B cell (primary cell): ENCODE data around the gene MICA. TPM values are rescaled to one million over a fixed set of nuclear protein-coding genes. Genes with fewer than 3 reads are reported as not detected.

Source experiments
- ATAC-seq: fragments of 200-7000 bp; cut with Tn5 transposase; one replicate; pipeline ENCODE4 v1.10.0; 2021; ENCODE audit warnings: low read depth, mild to moderate bottlenecking, moderate number of reproducible peaks, moderate library complexity
- CTCF ChIA-PET: fragments of 350-600 bp; sonication (Branson Sonifier 250); formaldehyde crosslinking; loops from one replicate; lab custom pipeline; 2021; ENCODE audit warnings: antibody characterized with exemption, inconsistent platforms; lab: Charles Lee
- POLR2A ChIA-PET: fragments of 350-600 bp; sonication (Branson Sonifier 250); formaldehyde crosslinking; loops from one replicate; lab custom pipeline; 2021; ENCODE audit warnings: antibody characterized with exemption; lab: Charles Lee
- DNase-seq: peaks from one replicate; pipeline ENCODE4 v3.0.0; 2013
- H2AFZ ChIP-seq: 2 replicates; pipeline ENCODE4 v1.6.1; 2012; ENCODE audit warnings: mild to moderate bottlenecking, low read depth, low read length; ENCODE audit not compliant: insufficient read depth, poor library complexity, severe bottlenecking
- H3K27ac ChIP-seq, 2 donors: 1 replicate in 1 of 2; 2 replicates in 1 of 2; pipeline ENCODE4 v1.5.1; 2012 to 2013; ENCODE audit warnings: low read length in 2 of 2, mild to moderate bottlenecking in 2 of 2, moderate library complexity in 1 of 2
- H3K27me3 ChIP-seq, 4 experiments: fragments of 200-600 bp in 1 of 4; sonication (generic) in 1 of 4; replicated peaks in 1 of 4; 1 replicate in 2 of 4; 2 replicates in 2 of 4; pipeline versions ENCODE4 v1.6.1 to v1.7.0; 2013 to 2016; ENCODE audit warnings: low read length in 3 of 4, mild to moderate bottlenecking in 2 of 4, mixed read lengths in 1 of 4, moderate library complexity in 1 of 4; ENCODE audit not compliant: insufficient read depth in 4 of 4, control insufficient read depth in 3 of 4; ENCODE audit errors: control extremely low read depth in 1 of 4
- H3K36me3 ChIP-seq, 2 experiments: replicated peaks in 1 of 2; 1 replicate in 1 of 2; 2 replicates in 1 of 2; pipeline versions ENCODE4 v1.6.1 to v1.7.1; 2013; ENCODE audit warnings: low read length in 1 of 2; ENCODE audit not compliant: insufficient read depth in 2 of 2, control insufficient read depth in 1 of 2; ENCODE audit errors: control extremely low read depth in 1 of 2, extremely low read depth in 1 of 2
- H3K4me1 ChIP-seq, 2 donors: fragments of 200-600 bp in 1 of 2; sonication (generic) in 1 of 2; 1 replicate in 1 of 2; 2 replicates in 1 of 2; pipeline versions ENCODE4 v1.5.1 to v1.6.1; 2013 to 2017; ENCODE audit warnings: low read length in 2 of 2; ENCODE audit not compliant: control insufficient read depth in 2 of 2, insufficient read depth in 2 of 2
- H3K4me2 ChIP-seq: replicated peaks from 2 replicates; pipeline ENCODE3; 2012; ENCODE audit warnings: mild to moderate bottlenecking, low read depth, low read length; ENCODE audit not compliant: poor library complexity, severe bottlenecking
- H3K4me3 ChIP-seq, 5 experiments: fragments of 200-600 bp in 1 of 5; sonication (generic) in 1 of 5; 1 replicate in 3 of 5; 2 replicates in 2 of 5; pipeline versions ENCODE4 v1.5.1 to v1.7.0; 2011 to 2016; ENCODE audit warnings: low read length in 4 of 5, mild to moderate bottlenecking in 4 of 5, low read depth in 2 of 5, control low read depth in 1 of 5, moderate library complexity in 1 of 5; ENCODE audit not compliant: insufficient read depth in 1 of 5; ENCODE audit errors: control extremely low read depth in 1 of 5, extremely low read depth in 1 of 5
- H3K79me2 ChIP-seq: fragments of 200-600 bp; sonication (generic); one replicate; pipeline ENCODE4 v1.6.0; 2016; ENCODE audit warnings: low read length; ENCODE audit not compliant: control insufficient read depth, insufficient read depth
- H3K9ac ChIP-seq: fragments of 200-600 bp; sonication (generic); 2 replicates; pipeline ENCODE4 v1.6.1; 2017; ENCODE audit warnings: mild to moderate bottlenecking, low read length, moderate library complexity
- H3K9me3 ChIP-seq, 3 donors: one replicate each; pipeline versions ENCODE4 v1.6.1 to v1.7.1; 2013; ENCODE audit warnings: low read length in 2 of 3; ENCODE audit not compliant: control insufficient read depth in 2 of 3, insufficient read depth in 1 of 3; ENCODE audit errors: control extremely low read depth in 1 of 3
- H4K20me1 ChIP-seq: 2 replicates; pipeline ENCODE4 v1.6.0; 2012; ENCODE audit warnings: mild to moderate bottlenecking, low read length; ENCODE audit not compliant: insufficient read depth, control insufficient read depth, poor library complexity, severe bottlenecking
- H3K27ac Mint-ChIP-seq: one replicate; pipeline ENCODE4 v1.8.0; 2021; ENCODE audit warnings: mixed read lengths
- H3K27me3 Mint-ChIP-seq: one replicate; pipeline ENCODE4 v1.8.0; 2021; ENCODE audit warnings: mixed read lengths
- H3K4me1 Mint-ChIP-seq: one replicate; pipeline ENCODE4 v1.8.0; 2021; ENCODE audit warnings: mixed read lengths
- H3K4me3 Mint-ChIP-seq: one replicate; pipeline ENCODE4 v1.8.0; 2021; ENCODE audit warnings: mixed read lengths
- H3K9me3 Mint-ChIP-seq: one replicate; pipeline ENCODE4 v1.8.0; 2022; ENCODE audit warnings: mixed read lengths; ENCODE audit not compliant: insufficient read depth
- EZH2 ChIP-seq: IDR thresholded peaks from 2 replicates; pipeline ENCODE4 v1.6.1; 2012; ENCODE audit warnings: borderline replicate concordance, low read depth, mild to moderate bottlenecking, moderate library complexity, low read length; ENCODE audit not compliant: insufficient read depth, poor library complexity, severe bottlenecking
- WGBS: methylation state at CpG from one replicate; pipeline ENCODE4 v1.1.5; 2013; ENCODE audit warnings: missing lambda C conversion rate; ENCODE audit not compliant: insufficient coverage; 5-methylcytosine and 5-hydroxymethylcytosine counted together
- intact Hi-C: fragments of 100-400 bp; cut with micrococcal nuclease; formaldehyde crosslinking; loops from one replicate; pipeline ENCODE4 v1.10.0; 2022
- polyA plus RNA-seq: library from polyadenylated mRNA; depleted of rRNA; stranded (reverse); fragments of >200 nt; gene quantifications from 2 replicates; pipeline ENCODE4 v1.2.3, GENCODE V29; 2012
- total RNA-seq, 2 donors: library from RNA; stranded (reverse); fragments of 120-200 nt in 1 of 2; gene quantifications; 1 replicate in 1 of 2; 2 replicates in 1 of 2; pipeline versions ENCODE4 v1.2.3 to v1.2.4, GENCODE V29; 2013 to 2022
- TF ChIP-seq, protein P1 (sequence below): fragments of 200-600 bp; IDR thresholded peaks from one replicate; pipeline ENCODE4 v1.8.0; 2022; ENCODE audit warnings: antibody characterized with exemption, mild to moderate bottlenecking

MICA gene
- total and polyA plus RNA-seq, 2 donors (not counting 1 experiment from before 2014, with no cell fraction given): 13.9 to 28.5 TPM

DNA sequence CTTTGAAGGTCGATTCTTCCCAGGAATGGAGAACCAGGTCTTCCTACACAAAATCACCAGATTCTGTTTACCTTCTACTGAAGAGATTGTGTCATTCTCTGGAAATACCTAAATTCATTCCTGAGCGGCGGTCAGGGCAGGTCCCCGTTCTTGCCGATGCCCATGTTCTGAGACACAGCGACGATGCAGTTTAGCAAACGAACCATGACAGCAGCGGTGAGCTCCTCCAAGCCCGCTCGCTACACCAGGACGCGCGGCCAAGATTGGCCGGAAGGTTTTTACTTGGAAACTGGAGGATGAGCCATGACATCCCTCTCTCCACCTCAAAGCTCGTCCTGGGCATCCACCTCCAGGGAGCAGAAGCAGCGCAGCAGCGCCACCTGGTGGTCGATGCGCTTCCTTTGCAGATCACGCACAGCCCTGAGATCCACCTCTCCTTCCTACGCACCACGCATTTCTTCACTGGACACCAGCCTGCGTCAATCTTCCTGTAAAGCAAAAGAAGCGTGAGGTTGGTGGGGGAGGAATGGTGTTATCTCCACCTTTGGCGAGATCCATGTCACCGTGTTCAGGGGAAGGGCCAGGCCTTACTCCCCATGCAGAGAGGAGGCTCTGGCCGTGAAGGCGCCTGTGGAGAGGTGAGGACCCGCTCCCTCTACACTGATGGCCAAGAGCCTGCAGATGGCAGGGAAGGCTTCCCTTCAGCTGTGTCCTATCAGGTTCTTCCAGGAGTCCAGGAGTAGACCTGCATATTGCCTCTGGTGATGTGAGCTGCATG, 36.5 kb upstream of the MICA start:
- Histone ChIP-seq H3K9ac (peak overlapping the region; percentile 67), H3K4me3 (peak overlapping the region; percentile 17 to 67 (median 56))
- intact Hi-C loops: loop anchor here (1.0 to 2.0 kb wide), 6 partner anchors 10 to 230 kb away; partner anchors contain the start of genes HLA-B, HLA-C and TCF19

More for the DNA sequence above, 36.5 kb upstream of the MICA start:
- Histone ChIP-seq H3K9me3 (no peaks in the 10 kb centered on the region), H3K36me3 (no peaks in the 10 kb centered on the region), H3K27ac (no peak overlapping the region), H4K20me1 (no peaks in the 10 kb centered on the region), H2AFZ (peak overlapping the region; percentile 82), H3K79me2 (peaks cover 5% of the 10 kb centered on the region), H3K4me1 (peaks cover 9 to 10% of the 10 kb centered on the region in 2 donors), H3K4me2 (peak overlapping the region; percentile 80), H3K27me3 (peaks cover 0 to 17% (median 10%) of the 10 kb centered on the region in 4 experiments)
- DNase-seq (peak; percentile 94), ATAC-seq (peak; percentile 98)
- Mint-ChIP-seq H3K4me1 (peaks cover 8% of the 10 kb centered on the region), H3K27ac (peak overlapping the region; percentile 56), H3K27me3 (peaks cover 31% of the 10 kb centered on the region), H3K4me3 (peak overlapping the region; percentile 90), H3K9me3 (no peaks in the 10 kb centered on the region)
- CTCF ChIA-PET: interaction anchor here (0.6 to 11.3 kb wide), 50 partner anchors 9 to 255 kb away, joined by 3 to 210 read pairs (median 4); partner anchors contain the start of genes C6orf15, CCHCR1, HLA-B and PSORS1C2
- TF ChIP-seq, protein P1, sequence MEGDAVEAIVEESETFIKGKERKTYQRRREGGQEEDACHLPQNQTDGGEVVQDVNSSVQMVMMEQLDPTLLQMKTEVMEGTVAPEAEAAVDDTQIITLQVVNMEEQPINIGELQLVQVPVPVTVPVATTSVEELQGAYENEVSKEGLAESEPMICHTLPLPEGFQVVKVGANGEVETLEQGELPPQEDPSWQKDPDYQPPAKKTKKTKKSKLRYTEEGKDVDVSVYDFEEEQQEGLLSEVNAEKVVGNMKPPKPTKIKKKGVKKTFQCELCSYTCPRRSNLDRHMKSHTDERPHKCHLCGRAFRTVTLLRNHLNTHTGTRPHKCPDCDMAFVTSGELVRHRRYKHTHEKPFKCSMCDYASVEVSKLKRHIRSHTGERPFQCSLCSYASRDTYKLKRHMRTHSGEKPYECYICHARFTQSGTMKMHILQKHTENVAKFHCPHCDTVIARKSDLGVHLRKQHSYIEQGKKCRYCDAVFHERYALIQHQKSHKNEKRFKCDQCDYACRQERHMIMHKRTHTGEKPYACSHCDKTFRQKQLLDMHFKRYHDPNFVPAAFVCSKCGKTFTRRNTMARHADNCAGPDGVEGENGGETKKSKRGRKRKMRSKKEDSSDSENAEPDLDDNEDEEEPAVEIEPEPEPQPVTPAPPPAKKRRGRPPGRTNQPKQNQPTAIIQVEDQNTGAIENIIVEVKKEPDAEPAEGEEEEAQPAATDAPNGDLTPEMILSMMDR: peak; percentile 88
- TF ChIP-seq EZH2: no peak
- WGBS: 9% methylated on average over 27 of the region's 30 CpGs
- POLR2A ChIA-PET: interaction anchor here (0.7 to 2.6 kb wide), 7 partner anchors 9 to 230 kb away, joined by 3 to 38 read pairs (median 5); partner anchors contain the start of gene TCF19
